ENCODE results near the gene BAK1.

The BAK1 gene

DNA sequence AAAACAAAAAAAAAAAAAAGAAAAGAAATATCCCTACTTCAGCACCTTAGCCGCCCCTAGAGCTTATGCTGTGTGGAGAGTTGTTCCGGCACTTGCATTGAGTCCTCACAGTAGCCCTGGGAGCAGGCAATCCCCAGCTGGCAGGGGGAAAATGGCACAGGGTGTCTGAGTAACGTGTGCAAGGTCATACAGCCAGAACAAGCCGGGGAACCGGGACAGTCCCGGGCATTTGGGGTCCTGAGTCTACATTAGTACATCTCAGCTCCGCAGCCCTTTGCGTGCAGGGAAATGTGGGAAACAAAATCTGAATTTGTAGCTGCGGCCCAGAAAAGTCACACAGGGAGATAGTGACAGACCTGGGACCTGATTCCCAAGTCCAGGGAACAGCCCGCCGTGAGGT, 3.4 kb downstream of the BAK1 start:
- H4K8ac ChIP-seq (ENCODE audit: low read depth, low read length) = no peak overlapping the region
- H3K4me2 ChIP-seq (ENCODE audit: insufficient read depth, low read length, poor library complexity, severe bottlenecking) = no peak overlapping the region
- peaks cover 3 to 5% of the 10 kb centered on the region in 2 donors for H3K4me1 ChIP-seq (ENCODE audit: control insufficient read depth in 2 of 2, insufficient read depth in 1 of 2, low read depth in 1 of 2, low read length in 2 of 2)
- no peak overlapping the region for H3K18ac ChIP-seq (ENCODE audit: low read length)
- H3K4me3 ChIP-seq (ENCODE audit: low read length in 2 of 2) = no peak overlapping the region
- H3K23ac ChIP-seq (ENCODE audit: low read depth, low read length, poor library complexity) = no peak overlapping the region
- H3K9me3 ChIP-seq (replicated peaks in 1 of 2; ENCODE audit: control insufficient read depth in 2 of 2, insufficient read depth in 1 of 2, low read depth in 1 of 2, low read length in 2 of 2) = no peaks in the 10 kb centered on the region
- no peak overlapping the region for H4K91ac ChIP-seq (ENCODE audit: low read depth, low read length, poor library complexity)
- H3K4ac ChIP-seq (ENCODE audit: low read length) = no peak overlapping the region
- no peak overlapping the region for H2BK12ac ChIP-seq (ENCODE audit: low read length)
- peaks cover 16 to 50% of the 10 kb centered on the region in 2 donors for H3K36me3 ChIP-seq (replicated peaks in 1 of 2; ENCODE audit: control insufficient read depth in 2 of 2, insufficient read depth in 2 of 2, low read length in 2 of 2)
- H2BK15ac ChIP-seq (ENCODE audit: low read length) = no peak overlapping the region
- H3K27ac ChIP-seq (replicated peaks; ENCODE audit: low read length) = no peak overlapping the region
- no peak overlapping the region for H3K14ac ChIP-seq (ENCODE audit: low read length)
- H2BK5ac ChIP-seq (ENCODE audit: low read length) = no peak overlapping the region
- no peaks in the 10 kb centered on the region for H3K27me3 ChIP-seq (ENCODE audit: control insufficient read depth in 3 of 3, insufficient read depth in 3 of 3, low read depth in 1 of 3, low read length in 3 of 3)
- H3K79me1 ChIP-seq (ENCODE audit: low read depth, low read length) = peaks cover 17% of the 10 kb centered on the region
- WGBS, 2 donors (ENCODE audit: extremely low coverage in 2 of 2, insufficient read length in 2 of 2, insufficient replicate concordance in 1 of 2) = no CpG with 5 or more reads among the region's 11 CpGs
- H3K9ac ChIP-seq (ENCODE audit: low read depth, low read length, poor library complexity) = no peak overlapping the region
- DNase-seq (ENCODE audit: low spot score) = no peak
- H2AK5ac ChIP-seq (ENCODE audit: low read depth, low read length) = no peak overlapping the region
- no peak overlapping the region for H2BK120ac ChIP-seq (ENCODE audit: low read depth, low read length)
- H2AFZ ChIP-seq (ENCODE audit: low read length) = no peak overlapping the region

DNA sequence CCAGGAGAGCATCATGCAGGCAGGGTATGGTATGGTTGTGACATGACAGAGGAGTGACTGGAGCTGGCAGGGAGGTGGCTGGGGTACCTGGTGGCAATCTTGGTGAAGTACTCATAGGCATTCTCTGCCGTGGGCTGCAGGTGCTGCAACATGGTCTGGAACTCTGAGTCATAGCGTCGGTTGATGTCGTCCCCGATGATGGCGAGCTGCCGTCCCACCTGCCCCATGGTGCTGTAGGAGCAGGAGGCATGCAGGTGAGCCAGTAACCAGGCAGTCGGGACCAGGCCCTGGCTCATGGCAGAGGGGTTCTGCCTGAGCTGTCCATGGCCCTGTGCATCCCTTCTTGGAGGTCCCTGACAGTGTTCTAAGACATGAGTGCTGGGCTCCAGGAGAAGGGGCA, 4.9 kb downstream of the BAK1 start:
- no peaks in the 10 kb centered on the region for H3K27me3 ChIP-seq (ENCODE audit: control insufficient read depth in 3 of 3, insufficient read depth in 3 of 3, low read depth in 1 of 3, low read length in 3 of 3)
- H3K4me3 ChIP-seq (ENCODE audit: low read length in 2 of 2) = no peak overlapping the region
- H3K4me1 ChIP-seq (ENCODE audit: control insufficient read depth in 2 of 2, insufficient read depth in 1 of 2, low read depth in 1 of 2, low read length in 2 of 2) = peaks cover 4 to 8% of the 10 kb centered on the region in 2 donors
- H3K18ac ChIP-seq (ENCODE audit: low read length) = no peak overlapping the region
- no peak overlapping the region for H3K27ac ChIP-seq (replicated peaks; ENCODE audit: low read length)
- no peak overlapping the region for H2BK120ac ChIP-seq (ENCODE audit: low read depth, low read length)
- H2AK5ac ChIP-seq (ENCODE audit: low read depth, low read length) = no peak overlapping the region
- no CpG with 5 or more reads among the region's 8 CpGs for WGBS, 2 donors (ENCODE audit: extremely low coverage in 2 of 2, insufficient read length in 2 of 2, insufficient replicate concordance in 1 of 2)
- H3K36me3 ChIP-seq (replicated peaks in 1 of 2; ENCODE audit: control insufficient read depth in 2 of 2, insufficient read depth in 2 of 2, low read length in 2 of 2) = peaks cover 16 to 52% of the 10 kb centered on the region in 2 donors
- no peak overlapping the region for H2BK12ac ChIP-seq (ENCODE audit: low read length)
- H2AFZ ChIP-seq (ENCODE audit: low read length) = no peak overlapping the region
- H4K8ac ChIP-seq (ENCODE audit: low read depth, low read length) = no peak overlapping the region
- H3K4me2 ChIP-seq (ENCODE audit: insufficient read depth, low read length, poor library complexity, severe bottlenecking) = no peak overlapping the region
- H3K9me3 ChIP-seq (replicated peaks in 1 of 2; ENCODE audit: control insufficient read depth in 2 of 2, insufficient read depth in 1 of 2, low read depth in 1 of 2, low read length in 2 of 2) = no peaks in the 10 kb centered on the region
- H2BK5ac ChIP-seq (ENCODE audit: low read length) = no peak overlapping the region
- H2BK15ac ChIP-seq (ENCODE audit: low read length) = no peak overlapping the region
- no peak overlapping the region for H4K91ac ChIP-seq (ENCODE audit: low read depth, low read length, poor library complexity)
- no peak for DNase-seq (ENCODE audit: low spot score)
- peaks cover 17% of the 10 kb centered on the region for H3K79me1 ChIP-seq (ENCODE audit: low read depth, low read length)
- H3K9ac ChIP-seq (ENCODE audit: low read depth, low read length, poor library complexity) = no peak overlapping the region
- no peak overlapping the region for H3K14ac ChIP-seq (ENCODE audit: low read length)
- no peak overlapping the region for H3K23ac ChIP-seq (ENCODE audit: low read depth, low read length, poor library complexity)
- no peak overlapping the region for H3K4ac ChIP-seq (ENCODE audit: low read length)

DNA sequence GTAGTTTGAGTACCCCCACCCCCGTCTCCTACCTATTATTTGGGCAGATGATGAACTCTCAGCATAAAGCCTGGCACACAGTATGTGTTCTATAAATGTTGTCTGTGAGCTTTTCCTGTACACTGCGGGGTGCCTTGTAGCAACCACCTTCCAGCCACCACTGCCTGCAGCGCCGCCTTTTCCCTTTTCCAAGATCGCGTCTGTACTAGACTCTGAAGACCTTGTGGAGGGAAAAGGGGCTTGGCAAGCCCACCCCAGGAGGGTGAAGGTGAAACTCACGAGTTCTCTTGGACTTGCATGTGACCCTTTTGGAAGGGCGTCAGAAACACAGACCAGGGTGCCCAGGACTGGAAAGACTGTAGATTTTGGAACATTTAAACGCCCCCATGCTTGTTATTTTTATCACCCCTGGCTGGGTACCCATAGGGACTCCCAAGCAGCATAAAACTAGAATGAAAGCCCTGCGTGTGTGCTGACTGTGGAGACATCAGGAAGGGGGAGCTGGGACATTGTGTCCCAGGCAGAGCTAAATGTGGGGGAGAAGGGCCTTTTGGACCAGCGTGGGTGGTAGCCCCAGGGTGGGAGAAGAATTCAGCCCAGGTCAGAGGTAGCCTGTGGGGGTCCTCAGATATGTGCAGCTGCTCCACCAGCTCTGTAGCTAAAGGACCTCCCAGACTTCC, 8.3 kb downstream of the BAK1 start:
- Histone ChIP-seq H3K23ac (ENCODE audit: low read depth, low read length, poor library complexity) (no peak overlapping the region), H2AFZ (ENCODE audit: low read length) (peak overlapping the region; percentile 90), H3K9ac (ENCODE audit: low read depth, low read length, poor library complexity) (no peak overlapping the region), H3K14ac (ENCODE audit: low read length) (no peak overlapping the region), H3K27me3 (ENCODE audit: control insufficient read depth in 3 of 3, insufficient read depth in 3 of 3, low read depth in 1 of 3, low read length in 3 of 3) (no peaks in the 10 kb centered on the region), H3K79me1 (ENCODE audit: low read depth, low read length) (no peaks in the 10 kb centered on the region), H3K9me3 (replicated peaks in 1 of 2; ENCODE audit: control insufficient read depth in 2 of 2, insufficient read depth in 1 of 2, low read depth in 1 of 2, low read length in 2 of 2) (peaks cover 0 to 4% of the 10 kb centered on the region in 2 donors), H3K4ac (ENCODE audit: low read length) (no peak overlapping the region), H2AK5ac (ENCODE audit: low read depth, low read length) (no peak overlapping the region), H3K4me2 (ENCODE audit: insufficient read depth, low read length, poor library complexity, severe bottlenecking) (peak overlapping the region; percentile 60), H3K27ac (replicated peaks; ENCODE audit: low read length) (no peak overlapping the region), H2BK15ac (ENCODE audit: low read length) (no peak overlapping the region), H2BK12ac (ENCODE audit: low read length) (no peak overlapping the region), H3K18ac (ENCODE audit: low read length) (no peak overlapping the region), H3K4me1 (ENCODE audit: control insufficient read depth in 2 of 2, insufficient read depth in 1 of 2, low read depth in 1 of 2, low read length in 2 of 2) (peaks cover 4 to 6% of the 10 kb centered on the region in 2 donors), H3K36me3 (replicated peaks in 1 of 2; ENCODE audit: control insufficient read depth in 2 of 2, insufficient read depth in 2 of 2, low read length in 2 of 2) (peaks cover 13 to 34% of the 10 kb centered on the region in 2 donors), H3K4me3 (ENCODE audit: low read length in 2 of 2) (peak overlapping the region; percentile 45 to 48), H2BK5ac (ENCODE audit: low read length) (no peak overlapping the region), H4K91ac (ENCODE audit: low read depth, low read length, poor library complexity) (no peak overlapping the region), H4K8ac (ENCODE audit: low read depth, low read length) (no peak overlapping the region), H2BK120ac (ENCODE audit: low read depth, low read length) (no peak overlapping the region)
- no peak for DNase-seq (ENCODE audit: low spot score)
- WGBS, 2 donors (ENCODE audit: extremely low coverage in 2 of 2, insufficient read length in 2 of 2, insufficient replicate concordance in 1 of 2) = no CpG with 5 or more reads among the region's 11 CpGs

DNA sequence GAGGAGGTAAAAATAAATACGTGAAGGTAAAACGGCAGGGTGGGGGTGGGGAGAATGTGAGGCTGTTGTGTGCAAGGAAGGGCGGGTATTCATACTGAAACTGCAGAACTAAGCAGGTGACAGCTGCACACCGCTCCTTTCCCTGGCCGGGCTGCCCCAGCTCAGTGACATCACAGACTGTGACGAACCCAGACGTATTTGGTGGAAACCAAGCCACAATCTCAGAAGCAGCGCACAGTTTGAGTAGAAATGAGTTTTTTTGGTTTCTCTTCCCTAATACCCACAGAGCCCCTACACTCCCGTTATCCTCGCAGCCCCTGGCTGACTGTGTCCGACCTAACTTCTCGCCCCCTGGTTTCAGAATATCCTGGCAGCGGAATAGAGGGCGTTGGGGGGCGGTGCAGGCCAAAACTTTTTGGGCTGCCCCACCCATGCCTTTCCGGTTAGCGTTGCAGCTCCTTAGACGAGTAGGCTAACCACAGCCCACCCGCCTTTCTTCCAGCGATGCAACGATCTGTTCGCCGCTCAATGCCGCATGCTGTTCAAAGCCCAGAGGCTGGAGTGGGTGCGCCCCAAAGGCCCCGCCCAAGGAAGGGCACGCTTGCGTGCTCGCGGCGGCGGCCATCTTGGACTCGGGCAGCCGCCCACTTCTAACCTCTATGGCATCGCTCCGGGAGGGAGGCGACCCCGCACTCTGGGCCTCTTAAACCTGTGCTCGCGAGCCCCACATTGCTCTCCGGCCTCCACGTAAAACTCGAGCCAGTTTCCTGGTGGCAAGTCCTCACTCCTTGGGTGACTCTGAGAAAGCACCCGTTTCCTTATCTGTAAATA, 9.1 kb downstream of the BAK1 start:
- Histone ChIP-seq H2BK5ac (ENCODE audit: low read length) (no peak overlapping the region), H2BK15ac (ENCODE audit: low read length) (no peak overlapping the region), H3K36me3 (replicated peaks in 1 of 2; ENCODE audit: control insufficient read depth in 2 of 2, insufficient read depth in 2 of 2, low read length in 2 of 2) (peaks cover 13 to 31% of the 10 kb centered on the region in 2 donors), H3K9ac (ENCODE audit: low read depth, low read length, poor library complexity) (peak overlapping the region; percentile 46), H3K4me1 (ENCODE audit: control insufficient read depth in 2 of 2, insufficient read depth in 1 of 2, low read depth in 1 of 2, low read length in 2 of 2) (peaks cover 4 to 6% of the 10 kb centered on the region in 2 donors), H2AK5ac (ENCODE audit: low read depth, low read length) (no peak overlapping the region), H3K4me3 (ENCODE audit: low read length in 2 of 2) (peak overlapping the region; percentile 45 to 85), H2BK12ac (ENCODE audit: low read length) (no peak overlapping the region), H3K4me2 (ENCODE audit: insufficient read depth, low read length, poor library complexity, severe bottlenecking) (peak overlapping the region; percentile 60), H3K23ac (ENCODE audit: low read depth, low read length, poor library complexity) (peak overlapping the region; percentile 5), H3K79me1 (ENCODE audit: low read depth, low read length) (no peaks in the 10 kb centered on the region), H3K9me3 (replicated peaks in 1 of 2; ENCODE audit: control insufficient read depth in 2 of 2, insufficient read depth in 1 of 2, low read depth in 1 of 2, low read length in 2 of 2) (peaks cover 0 to 4% of the 10 kb centered on the region in 2 donors), H3K4ac (ENCODE audit: low read length) (no peak overlapping the region), H3K14ac (ENCODE audit: low read length) (no peak overlapping the region), H2AFZ (ENCODE audit: low read length) (peak overlapping the region; percentile 90), H3K27ac (replicated peaks; ENCODE audit: low read length) (peak overlapping the region; percentile 63), H4K8ac (ENCODE audit: low read depth, low read length) (no peak overlapping the region), H4K91ac (ENCODE audit: low read depth, low read length, poor library complexity) (no peak overlapping the region), H3K18ac (ENCODE audit: low read length) (peak overlapping the region; percentile 66), H2BK120ac (ENCODE audit: low read depth, low read length) (no peak overlapping the region), H3K27me3 (ENCODE audit: control insufficient read depth in 3 of 3, insufficient read depth in 3 of 3, low read depth in 1 of 3, low read length in 3 of 3) (no peaks in the 10 kb centered on the region)
- DNase-seq (ENCODE audit: low spot score) = peak; percentile 46
- WGBS, 2 donors (ENCODE audit: extremely low coverage in 2 of 2, insufficient read length in 2 of 2, insufficient replicate concordance in 1 of 2) = no CpG with 5 or more reads among the region's 44 CpGs
